T follicular helper cell (primary cell): Measurements from ENCODE around the gene ONECUT1.
"Not testable (repeated sequence)": the region's sequence is repeated elsewhere in the genome, so short reads cannot be mapped to it uniquely, and the experiment has no call there.

Experiments used
- DNase-seq: peaks from one replicate; pipeline ENCODE4 v3.0.0-alpha.2; 2020; ENCODE audit warnings: low read depth
- total RNA-seq, 2 experiments: gene quantifications; one replicate each; lab custom pipeline; 2026; lab: John Stamatoyannopoulos, UW

The ONECUT1 gene
- 0 reads per million in 2 experiments for total RNA-seq

DNA sequence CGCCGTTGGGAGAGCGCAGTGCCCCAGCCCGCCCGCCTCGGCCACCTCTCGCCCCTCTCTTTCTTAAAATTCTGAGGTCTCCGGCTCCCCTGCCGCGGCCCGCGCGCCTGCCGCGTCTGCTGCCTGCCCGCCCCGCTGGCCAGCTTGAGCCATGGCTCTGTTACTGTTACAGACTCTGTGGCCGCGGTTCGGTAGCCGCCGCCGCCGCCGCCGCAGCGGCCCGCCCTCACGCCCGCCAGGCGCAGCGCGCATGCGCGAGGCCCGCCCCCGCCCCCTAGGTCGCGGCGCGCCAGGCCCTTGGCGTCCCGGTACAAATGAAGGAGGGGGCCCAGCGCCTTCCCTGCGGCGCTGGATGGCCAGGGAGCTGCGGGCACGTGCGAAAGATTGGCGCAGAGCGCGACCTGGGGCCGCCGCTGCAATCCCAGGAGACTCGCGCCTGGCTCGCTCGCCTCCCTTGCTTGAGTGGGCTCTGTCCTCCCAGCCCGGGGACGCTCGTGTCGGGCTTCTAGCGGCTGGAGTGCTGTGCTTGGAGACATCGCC is at the start of gene ONECUT1:
Gene ONECUT1, minus strand, starts transcription at position 168 of the 540 bp plus-strand sequence. CDS start 452 bp downstream, outside the sequence.
- no peak for DNase-seq

DNA sequence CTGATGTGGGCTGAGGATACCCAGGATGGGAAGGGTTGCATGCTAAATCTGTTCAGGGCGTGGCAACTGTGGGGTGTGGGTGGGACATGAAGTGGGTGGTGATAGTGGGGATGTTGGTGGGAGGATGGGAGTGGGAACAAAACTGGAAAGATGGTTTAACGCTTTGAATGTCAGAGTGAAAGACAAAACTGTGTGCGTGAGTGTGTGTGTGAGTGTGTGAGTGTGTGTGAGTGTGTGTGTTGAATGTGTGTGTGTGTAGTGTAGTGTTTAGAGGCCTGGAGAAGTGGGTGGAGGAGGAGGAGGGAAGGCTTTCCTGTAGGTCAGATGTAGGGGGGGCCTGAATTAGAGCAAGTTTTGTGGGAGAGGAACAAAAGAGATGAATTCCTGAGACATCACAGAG is 44.2 kb upstream of the ONECUT1 start:
- DNase-seq: no peak

DNA sequence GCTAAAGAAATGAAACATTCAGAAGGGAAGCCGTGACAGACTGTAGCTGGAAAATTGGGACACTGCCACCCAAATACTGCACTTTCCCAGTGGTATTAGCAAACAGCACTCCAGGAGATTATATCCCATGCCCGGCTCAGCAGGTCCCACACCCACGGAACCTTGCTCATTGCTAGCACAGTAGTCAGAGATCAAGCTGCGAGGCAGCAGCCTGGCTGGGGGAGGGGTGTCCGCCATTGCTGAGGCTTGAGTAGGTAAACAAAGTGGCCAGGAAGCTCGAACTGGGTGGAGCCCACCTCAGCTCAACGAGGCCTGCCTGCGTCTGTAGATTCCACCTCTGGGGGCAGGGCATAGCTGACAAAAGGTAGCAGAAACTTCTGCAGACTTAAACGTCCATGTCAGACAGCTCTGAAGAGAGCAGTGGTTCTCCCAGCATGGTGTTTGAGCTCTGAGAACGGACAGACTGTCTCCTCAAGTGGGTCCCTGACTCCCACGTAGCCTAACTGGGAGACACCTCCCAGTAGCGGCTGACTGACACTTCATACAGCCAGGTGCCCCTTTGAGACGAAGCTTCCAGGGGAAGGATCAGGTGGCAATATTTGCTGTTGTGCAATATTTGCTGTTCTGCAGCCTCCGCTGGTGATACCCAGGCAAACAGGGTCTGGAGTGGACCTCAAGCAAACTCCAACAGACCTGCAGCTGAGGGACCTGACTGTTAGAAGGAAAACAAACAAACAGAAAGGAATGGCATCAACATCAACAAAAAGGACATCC is 34.2 kb upstream of the ONECUT1 start:
- not testable (repeated sequence) for DNase-seq

DNA sequence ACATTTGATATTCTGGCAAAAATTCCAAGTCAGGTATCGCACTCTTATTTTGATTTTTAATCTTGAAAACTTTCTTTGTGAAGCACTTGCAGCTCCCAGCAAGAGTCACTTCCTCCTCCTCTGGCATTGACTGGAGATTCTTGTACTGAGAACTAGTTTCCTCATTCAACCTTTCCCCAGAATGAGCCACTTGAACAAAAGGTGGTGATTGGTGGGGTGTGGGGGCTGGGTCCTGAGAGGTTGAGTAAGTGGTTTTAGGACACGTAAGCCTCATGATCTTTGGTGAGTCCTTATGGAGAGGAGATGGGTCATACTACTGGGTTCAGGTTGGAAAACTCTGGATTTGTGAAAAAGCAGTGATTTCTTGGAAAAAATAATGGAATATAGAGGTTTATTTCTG is 32.3 kb upstream of the ONECUT1 start:
- DNase-seq: no peak

DNA sequence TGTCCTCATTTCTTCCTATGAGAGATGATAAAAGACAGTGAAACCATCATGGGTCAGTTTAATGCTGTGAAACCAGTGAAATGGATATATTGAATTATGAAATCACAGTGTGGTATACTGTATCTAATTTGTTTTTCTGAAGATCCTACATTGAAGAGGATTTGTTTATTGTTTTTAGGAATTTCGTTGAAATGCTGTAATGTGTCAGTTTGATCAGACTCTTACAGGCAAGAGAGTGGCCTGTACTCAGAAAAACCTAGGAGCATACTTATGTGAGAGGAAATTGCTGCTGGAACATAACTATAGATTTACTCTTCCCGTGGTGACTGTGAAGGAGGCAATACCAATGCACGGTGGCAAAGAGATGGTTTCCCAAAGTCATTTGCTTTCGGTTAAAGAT is 29.1 kb upstream of the ONECUT1 start:
- no peak for DNase-seq

DNA sequence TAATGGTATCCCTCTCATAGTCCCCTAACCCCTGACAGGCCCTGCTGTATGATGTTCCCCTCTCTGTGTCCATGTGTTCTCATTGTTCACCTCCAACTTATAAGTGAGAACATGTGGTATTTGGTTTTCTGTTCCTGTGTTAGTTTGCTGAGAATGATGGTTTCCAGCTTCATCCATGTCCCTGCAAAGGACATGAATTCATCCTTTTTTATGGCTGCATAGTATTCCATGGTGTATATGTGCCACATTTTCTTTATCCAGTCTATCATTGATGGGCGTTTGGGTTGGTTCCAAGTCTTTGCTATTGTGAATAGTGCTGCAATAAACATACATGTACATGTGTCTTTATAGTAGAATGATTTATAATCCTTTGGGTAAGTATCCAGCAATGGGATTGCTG is 25.8 kb upstream of the ONECUT1 start:
- DNase-seq: not testable (repeated sequence)

DNA sequence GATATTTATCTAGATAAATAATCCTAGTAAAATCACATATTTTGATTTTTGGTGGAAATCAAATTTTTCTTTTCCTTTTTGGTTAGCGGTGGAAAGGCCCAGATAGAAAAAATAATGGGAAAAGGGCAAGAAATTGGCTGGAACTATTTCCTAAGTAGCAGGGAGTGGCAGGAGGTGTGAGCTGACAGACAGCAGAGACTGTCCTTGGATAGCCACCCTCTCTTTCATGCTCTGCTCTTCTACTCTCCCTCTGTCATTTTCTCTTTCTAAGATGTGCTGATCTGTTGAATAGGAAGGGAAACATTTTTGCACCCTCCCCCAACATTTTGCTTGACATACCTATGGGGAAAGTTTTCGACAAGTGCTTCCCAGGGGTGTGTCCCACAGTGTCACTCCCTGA is 18.9 kb upstream of the ONECUT1 start:
- DNase-seq: no peak

DNA sequence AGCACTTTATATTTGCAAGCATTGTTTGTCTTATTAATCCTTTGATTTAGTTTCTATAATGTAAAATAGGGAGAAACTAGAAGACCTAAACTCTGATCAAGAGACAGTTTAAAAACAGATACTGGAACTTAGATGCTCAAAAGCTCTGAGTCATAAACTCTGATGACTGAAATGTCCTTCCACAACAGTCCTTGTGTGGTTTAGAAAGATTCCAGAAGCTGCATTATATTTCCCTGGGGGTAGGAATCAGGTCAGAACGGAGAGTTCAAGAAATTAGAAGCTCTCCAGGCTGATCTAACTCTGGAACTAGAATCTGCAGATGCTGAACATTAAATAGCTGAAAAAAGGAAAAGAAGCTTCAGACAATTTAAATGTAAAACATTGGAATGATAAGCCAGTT is 18.3 kb upstream of the ONECUT1 start:
- no peak for DNase-seq

DNA sequence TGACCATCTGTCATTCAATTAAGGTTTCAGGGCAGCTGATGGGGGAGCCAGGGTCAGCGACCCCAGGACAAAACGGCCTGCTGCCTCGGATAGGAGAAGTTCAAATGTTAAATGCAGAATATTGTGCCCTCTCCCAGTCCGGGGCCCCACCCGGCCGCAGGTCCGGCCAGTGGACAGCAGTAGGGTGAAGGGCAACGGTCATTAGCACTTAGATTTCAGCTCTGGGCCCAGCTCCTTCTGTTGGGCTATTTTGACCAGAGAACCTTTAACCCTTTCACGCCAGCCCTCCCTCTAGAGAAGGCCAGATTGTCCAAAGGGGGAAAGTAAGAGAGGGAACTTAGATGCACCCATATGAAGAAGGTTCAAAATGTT is 16.1 kb upstream of the ONECUT1 start:
- DNase-seq: no peak

DNA sequence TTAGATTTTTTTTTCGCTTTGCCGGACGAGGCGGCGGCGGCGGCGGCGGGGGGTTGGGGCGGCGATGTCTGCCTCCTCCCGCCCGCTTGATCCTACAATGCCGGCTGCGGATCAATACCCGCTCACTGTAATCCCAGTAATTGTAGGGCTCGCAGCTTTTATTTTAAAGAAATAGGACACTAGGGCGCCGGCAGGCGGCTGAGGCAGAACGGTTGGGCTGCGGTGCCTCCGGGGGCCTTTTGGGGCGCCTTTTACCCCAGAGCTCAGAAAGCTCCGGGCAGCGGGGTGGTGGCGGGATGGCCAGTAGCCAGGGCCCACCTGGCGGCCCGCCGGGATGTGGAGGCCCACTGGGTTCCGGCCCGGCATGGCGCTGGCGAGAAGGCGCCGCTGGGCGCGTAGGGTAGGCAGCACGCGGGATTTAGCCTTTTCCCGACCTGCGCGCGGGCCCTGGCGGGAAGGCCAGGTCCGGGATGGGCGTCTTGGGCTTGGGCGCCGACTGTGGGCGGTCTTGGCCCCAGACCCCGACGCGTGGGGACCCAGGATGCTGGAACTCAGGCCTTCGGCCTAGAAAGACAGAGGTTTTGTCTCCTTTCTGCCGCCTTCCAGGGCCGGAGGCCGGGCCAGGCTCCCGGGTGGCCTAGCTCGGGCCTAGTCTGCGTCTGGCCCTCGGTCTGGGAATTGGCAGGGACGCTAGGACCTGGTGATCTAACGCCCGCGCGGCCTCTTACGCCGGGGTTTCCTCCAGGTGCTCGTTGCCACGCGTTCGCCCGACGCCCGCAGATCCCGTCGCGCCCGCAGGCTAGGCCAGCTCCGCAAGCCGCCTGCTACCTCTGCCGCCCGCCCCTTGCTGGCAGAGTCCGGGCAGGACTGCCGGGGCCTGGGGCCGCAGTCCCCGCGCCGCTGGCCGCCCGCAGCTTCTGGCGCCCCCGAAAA is 15.5 kb upstream of the ONECUT1 start:
- DNase-seq: no peak

DNA sequence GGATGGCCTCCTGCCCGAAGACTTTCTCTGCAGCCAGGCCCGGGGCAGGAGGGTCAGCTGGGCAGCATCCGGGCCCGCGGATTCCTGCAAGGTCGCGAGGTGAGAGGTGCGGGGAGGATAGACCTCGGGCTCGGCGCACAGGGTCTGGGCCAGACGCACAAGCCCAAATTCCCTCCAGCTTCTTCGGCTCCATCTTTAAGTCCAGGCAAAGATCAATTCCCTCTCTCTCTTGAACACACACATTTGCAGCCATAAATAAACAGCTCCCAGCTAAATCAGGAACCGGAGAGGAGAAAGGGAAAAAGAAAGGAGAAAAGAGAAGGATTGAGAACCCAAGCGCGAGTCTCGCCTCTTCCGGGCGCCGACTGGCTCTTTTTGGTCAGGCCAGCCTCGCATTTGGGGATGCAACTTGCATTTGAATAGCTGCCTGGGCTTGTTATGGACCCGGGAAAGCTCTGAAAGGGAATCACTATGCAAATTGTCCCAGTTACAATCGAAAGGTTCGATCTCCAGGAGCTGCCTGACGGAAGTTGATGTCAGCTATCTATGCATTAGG is 14.5 kb upstream of the ONECUT1 start:
- DNase-seq: no peak

DNA sequence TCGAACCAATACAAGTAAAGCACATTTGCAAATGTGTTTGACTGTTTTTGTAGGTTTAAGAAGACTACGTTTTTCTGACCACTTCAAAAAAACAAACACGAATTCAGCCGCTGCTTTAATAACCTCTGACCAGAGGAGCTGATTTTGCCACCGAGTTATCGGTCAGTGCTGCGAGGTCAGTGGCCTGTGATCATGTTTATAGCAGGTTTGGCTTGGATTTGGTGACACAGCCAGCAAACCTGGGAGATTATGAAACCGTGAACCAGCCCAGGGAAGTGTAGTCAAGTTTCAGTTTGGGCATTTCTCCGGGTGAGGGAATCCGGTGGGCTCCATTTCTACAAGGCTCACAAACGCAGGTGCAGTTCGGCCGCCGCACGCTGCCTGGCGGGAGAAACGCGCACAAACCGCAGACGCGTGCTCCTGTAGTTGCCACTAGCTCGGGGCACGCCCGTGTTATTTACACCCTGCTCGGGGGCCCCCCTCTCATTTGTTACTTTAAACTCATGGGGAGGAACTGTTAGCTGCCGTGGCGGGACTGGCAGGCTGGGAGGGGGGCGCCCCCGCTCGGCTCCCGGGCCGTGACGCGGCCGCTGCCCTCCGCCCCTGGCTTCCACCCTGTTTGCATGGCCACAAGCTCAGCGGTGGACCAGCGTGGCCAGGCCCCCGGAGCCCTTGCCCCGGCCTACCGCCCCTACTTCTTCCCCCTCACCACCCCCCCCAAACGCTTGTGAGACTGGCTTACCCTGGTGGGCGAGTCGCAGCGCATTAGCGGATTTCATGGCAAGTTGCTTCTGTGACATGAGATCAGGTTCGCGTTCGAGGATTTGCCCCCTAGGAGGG is 13.6 kb upstream of the ONECUT1 start:
- no peak for DNase-seq

DNA sequence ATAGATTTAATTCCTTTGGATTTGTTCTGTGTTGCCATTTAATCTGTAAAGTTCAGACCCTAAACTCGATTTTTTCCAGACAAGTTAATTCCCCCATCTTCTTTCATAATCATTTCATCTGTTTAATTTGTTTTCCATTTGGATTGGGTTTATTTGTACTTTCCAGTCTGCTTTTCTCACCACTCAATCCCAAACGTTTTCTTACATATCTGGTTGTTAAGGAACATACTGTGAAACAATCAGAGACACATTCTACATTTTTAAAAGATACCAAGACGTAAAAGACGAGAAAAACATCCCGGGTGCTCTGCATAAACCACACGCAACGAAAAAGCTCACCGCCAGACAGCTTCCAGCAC is 13.0 kb upstream of the ONECUT1 start:
- DNase-seq: no peak

DNA sequence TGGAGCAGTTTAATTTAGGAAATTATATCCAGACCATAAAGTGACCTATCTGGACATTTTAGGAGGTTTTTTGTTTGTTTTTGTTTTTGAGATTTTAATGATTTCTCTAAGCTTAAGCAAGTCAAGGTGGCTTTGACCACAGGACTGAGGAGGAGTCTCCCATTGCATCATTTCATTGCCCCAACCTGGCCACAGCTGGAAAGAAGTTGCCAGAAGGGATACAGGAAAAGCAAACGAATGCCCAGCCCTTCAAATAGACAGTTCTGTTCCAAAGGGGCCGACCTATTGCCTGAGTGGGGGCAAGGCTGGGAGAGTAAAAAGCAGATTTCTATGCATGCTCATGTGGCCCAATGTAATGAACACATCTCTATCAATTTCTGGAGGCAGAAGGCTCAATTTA is 12.0 kb upstream of the ONECUT1 start:
- DNase-seq: no peak

DNA sequence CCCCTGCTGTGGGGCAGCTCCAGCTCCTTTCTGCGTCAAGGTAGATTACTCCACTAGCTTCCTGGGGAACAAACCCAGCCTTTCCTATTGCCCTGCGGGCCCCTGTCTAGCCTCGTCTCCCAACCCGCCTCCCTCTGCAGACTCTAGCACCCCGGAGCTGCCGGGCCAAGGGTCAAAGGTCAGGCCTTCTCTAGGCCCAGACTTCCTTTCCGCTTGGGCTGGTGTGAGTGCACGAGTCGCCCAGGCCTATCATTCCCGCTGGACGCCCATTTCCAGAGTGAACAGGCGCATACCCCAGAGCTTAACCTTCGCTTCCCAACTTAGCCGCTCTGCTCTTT is 11.6 kb upstream of the ONECUT1 start:
- DNase-seq: no peak

DNA sequence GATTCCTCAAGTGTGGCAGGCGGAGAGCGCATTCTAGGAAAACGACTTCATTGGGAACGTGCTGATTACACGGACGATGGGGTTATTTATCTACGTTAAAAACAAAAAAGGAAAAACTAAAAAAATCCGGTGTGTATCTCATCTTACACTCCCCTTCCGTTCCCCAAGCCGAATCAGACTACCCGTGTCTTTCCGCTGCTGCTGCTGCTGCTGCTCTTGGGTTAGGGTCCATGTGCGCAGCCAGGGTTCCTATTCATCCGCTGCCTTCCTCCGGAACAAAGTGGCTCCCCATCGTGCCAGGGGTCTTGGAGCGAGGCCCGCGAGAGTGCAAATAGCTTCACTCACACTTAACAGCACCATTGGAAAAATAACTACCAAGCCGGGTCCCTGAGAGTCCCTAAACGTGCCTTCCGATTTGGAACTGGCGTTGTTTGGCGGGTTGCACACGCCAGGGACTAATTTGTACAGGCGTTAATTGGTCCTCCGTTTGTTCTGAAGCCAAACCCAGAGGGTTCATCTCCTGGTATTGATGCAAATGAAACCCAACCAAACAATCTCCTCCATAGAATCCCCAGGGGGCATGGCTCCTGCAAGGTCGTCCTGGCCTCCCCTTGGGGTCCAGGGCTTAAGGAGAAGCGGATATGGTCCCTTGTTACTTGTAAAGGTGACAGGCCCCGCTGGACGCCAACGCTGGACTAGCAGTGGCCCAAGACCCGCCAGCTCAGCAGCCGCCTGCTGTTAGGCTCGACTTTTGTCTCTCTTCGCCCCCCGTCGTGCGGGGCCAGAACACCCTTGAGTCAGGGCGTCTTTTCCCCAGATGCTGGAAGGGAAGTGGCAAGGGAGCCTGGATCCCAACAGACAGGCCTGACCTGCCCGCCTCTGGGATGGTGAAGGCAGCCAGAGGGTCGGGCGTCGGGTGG is 11.0 kb upstream of the ONECUT1 start:
- no peak for DNase-seq

DNA sequence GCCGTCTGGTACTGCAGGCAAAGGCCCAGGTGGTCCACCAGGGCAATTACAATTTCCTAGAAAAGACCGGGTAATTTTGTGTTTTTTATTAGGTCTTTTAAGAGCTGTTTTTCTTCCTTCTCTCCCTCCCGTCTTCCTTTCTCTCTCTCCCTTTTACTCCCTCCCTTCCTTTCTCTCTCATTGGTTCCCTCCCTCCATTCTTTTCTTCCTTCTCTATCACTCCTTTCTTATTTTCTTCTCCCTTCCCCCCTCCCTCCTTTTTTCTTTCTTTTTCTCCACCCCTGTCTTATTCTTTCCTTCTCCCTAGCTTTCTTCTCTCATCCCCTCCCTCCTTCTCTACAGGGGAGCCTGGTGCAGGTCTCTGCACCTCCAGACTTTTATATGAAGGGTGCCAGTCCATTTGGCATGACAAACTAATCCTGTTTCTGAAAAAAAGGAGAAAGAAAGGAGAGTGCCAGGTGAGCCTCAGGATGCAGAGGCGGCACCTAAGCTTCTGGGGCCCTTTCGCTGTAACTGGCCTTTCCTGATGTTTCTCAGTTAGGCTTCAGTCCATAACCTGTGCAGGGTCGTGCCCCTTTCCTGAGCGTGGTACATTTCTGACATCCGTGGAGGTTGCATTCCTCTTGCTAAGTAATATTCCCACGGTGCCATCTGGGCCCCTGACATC is 9.1 kb upstream of the ONECUT1 start:
- no peak for DNase-seq

DNA sequence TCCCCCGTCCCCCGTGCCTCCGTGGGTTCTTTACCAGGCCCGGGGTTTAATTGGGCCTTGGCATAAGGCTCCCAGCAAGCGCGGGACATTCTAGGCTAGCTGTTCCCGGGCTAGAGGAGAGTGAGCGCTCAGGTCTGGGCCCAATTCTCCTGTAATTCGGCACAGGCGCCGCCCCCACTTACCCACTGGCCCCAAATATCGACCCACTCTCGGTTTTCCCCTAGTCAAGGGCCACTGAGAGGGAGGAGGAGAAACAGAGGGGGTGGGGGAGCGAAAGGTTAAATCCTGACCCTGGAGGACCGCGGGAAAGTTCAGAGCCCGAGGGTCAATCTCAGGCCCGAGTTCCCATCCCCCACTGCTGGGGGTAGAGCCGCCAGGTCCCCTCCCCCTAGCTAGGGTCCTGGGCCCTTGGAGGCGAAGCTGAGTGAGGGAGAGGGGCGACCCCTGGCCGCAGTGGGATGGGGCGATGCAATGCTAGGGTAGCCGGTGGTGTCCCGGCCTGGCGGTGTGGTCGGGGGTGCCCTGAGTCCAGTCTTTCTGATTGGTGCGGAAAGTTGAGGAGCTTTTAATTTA is 8.5 kb upstream of the ONECUT1 start:
- DNase-seq: no peak

DNA sequence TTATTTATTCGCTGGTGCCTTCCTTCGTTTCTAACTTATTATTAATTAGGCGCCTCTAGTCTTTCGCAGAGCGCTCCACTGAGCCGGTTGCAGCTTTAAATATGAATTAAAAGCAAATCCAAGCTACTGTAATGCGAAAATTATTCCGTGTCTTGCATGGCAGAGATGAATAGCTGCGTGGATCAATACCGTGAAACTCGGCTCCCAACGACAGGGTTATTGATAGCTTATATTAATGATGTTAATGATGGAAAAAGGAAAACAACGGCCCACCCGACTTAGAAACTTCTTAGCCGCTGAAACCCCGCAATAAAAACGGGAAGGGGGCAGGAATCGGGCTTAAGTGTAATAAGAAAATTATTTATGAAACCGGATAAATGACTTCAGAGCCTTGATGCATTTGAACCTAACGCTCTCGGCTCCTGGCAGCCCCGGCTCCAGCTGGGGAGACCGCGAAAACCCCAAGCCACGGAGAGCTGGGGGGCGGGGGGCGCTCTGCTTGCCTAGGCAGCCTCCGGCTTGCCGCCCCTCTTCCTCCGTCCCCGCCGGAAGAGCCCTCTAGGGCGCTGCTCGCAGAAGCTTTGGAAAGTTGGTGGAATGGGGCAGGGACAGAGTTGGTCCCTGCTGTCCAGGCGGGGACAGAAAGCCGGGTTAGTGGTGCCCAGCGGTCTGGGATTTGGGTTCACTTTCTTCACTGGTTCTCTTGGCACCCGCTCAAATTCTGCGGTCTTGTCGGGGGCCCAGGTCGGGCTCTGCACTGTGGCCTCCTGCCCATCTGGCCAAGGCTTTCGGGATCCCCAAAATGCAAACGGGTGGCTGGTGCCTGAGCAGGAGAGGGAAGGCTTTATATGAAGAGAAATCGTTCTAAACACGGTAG is 7.7 kb upstream of the ONECUT1 start:
- no peak for DNase-seq
